ENCODE measurements around the gene ANGPTL2. TPM values are rescaled to one million over a fixed set of nuclear protein-coding genes. Genes with fewer than 3 reads are reported as not detected.
A peak's percentile ranks its signal among the peaks of the same experiment; 100 is the strongest.

ANGPTL2 gene
- total and polyA plus RNA-seq, 5 donors from 2014 or later, result not detected

- Mint-ChIP-seq H3K27ac (no peak overlapping the region), H3K36me3 (peaks cover 3% of the 10 kb centered on the region), H3K4me1 (peaks cover 6 to 16% (median 7%) of the 10 kb centered on the region in 4 donors), H3K4me3 (peak overlapping the region in 1 of 4 donors; percentile 2), H3K9me3 (no peaks in the 10 kb centered on the region), H3K27me3 (no peaks in the 10 kb centered on the region)
- Histone ChIP-seq H3K36me3 (ENCODE audit: control insufficient read depth, insufficient read depth, low read length) (peaks cover 2% of the 10 kb centered on the region), H3K27ac (ENCODE audit: insufficient read depth, low read length, poor library complexity, severe bottlenecking) (no peak overlapping the region), H3K27me3 (ENCODE audit: control insufficient read depth, insufficient read depth, low read length) (no peaks in the 10 kb centered on the region), H3K9me3 (ENCODE audit: control insufficient read depth in 2 of 2, low read length in 2 of 2) (no peaks in the 10 kb centered on the region), H3K4me1 (ENCODE audit: control insufficient read depth, insufficient read depth, low read length, poor library complexity, severe bottlenecking) (peaks cover 7% of the 10 kb centered on the region), H3K4me3 (ENCODE audit: low read depth, low read length) (peak overlapping the region; percentile 23)
- ATAC-seq (ENCODE audit: low read depth in 2 of 2) (peak; percentile 47 to 74), DNase-seq (peak in 2 of 3 donors; percentile 3 to 34)
These were observed 73.4 kb downstream of the ANGPTL2 start for GRCh38 chr9:127049044-127049443.

- Mint-ChIP-seq H3K36me3 (peaks cover 2% of the 10 kb centered on the region), H3K27me3 (no peaks in the 10 kb centered on the region), H3K4me3 (no peak overlapping the region), H3K9me3 (no peaks in the 10 kb centered on the region), H3K4me1 (peaks cover 6 to 16% (median 7%) of the 10 kb centered on the region in 4 donors), H3K27ac (no peak overlapping the region)
- no peak overlapping the region for H3K27ac ChIP-seq (ENCODE audit: insufficient read depth, low read length, poor library complexity, severe bottlenecking)
- no peak overlapping the region for H3K4me3 ChIP-seq (ENCODE audit: low read depth, low read length)
- DNase-seq (no peak), ATAC-seq (ENCODE audit: low read depth in 2 of 2) (no peak)
- no peaks in the 10 kb centered on the region for H3K9me3 ChIP-seq (ENCODE audit: control insufficient read depth in 2 of 2, low read length in 2 of 2)
- peaks cover 7% of the 10 kb centered on the region for H3K4me1 ChIP-seq (ENCODE audit: control insufficient read depth, insufficient read depth, low read length, poor library complexity, severe bottlenecking)
- no peaks in the 10 kb centered on the region for H3K27me3 ChIP-seq (ENCODE audit: control insufficient read depth, insufficient read depth, low read length)
- no peaks in the 10 kb centered on the region for H3K36me3 ChIP-seq (ENCODE audit: control insufficient read depth, insufficient read depth, low read length)
These were observed 74.5 kb downstream of the ANGPTL2 start for GRCh38 chr9:127047971-127048370.

GRCh38 chr9:127045148-127045547 is 77.3 kb downstream of the ANGPTL2 start:
- no peak overlapping the region for H3K4me3 Mint-ChIP-seq
- no peaks in the 10 kb centered on the region for H3K27me3 Mint-ChIP-seq
- no peaks in the 10 kb centered on the region for H3K36me3 ChIP-seq (ENCODE audit: control insufficient read depth, insufficient read depth, low read length)
- H3K9me3 Mint-ChIP-seq, result no peaks in the 10 kb centered on the region
- H3K4me1 ChIP-seq (ENCODE audit: control insufficient read depth, insufficient read depth, low read length, poor library complexity, severe bottlenecking), result peaks cover 7% of the 10 kb centered on the region
- no peak for DNase-seq
- H3K36me3 Mint-ChIP-seq, result peaks cover 3% of the 10 kb centered on the region
- no peak for ATAC-seq (ENCODE audit: low read depth in 2 of 2)
- no peak overlapping the region for H3K27ac ChIP-seq (ENCODE audit: insufficient read depth, low read length, poor library complexity, severe bottlenecking)
- H3K27me3 ChIP-seq (ENCODE audit: control insufficient read depth, insufficient read depth, low read length), result no peaks in the 10 kb centered on the region
- H3K9me3 ChIP-seq (ENCODE audit: control insufficient read depth in 2 of 2, low read length in 2 of 2), result no peaks in the 10 kb centered on the region
- H3K4me1 Mint-ChIP-seq, result peaks cover 7 to 16% (median 7%) of the 10 kb centered on the region in 4 donors
- no peak overlapping the region for H3K27ac Mint-ChIP-seq
- no peak overlapping the region for H3K4me3 ChIP-seq (ENCODE audit: low read depth, low read length)

GRCh38 chr9:127039492-127039891 is 82.9 kb downstream of the ANGPTL2 start:
- ATAC-seq (ENCODE audit: low read depth in 2 of 2), result no peak
- Mint-ChIP-seq H3K36me3 (peaks cover 8% of the 10 kb centered on the region), H3K9me3 (no peaks in the 10 kb centered on the region), H3K4me3 (no peak overlapping the region), H3K27ac (no peak overlapping the region), H3K27me3 (no peaks in the 10 kb centered on the region), H3K4me1 (peaks cover 0 to 2% (median 0%) of the 10 kb centered on the region in 4 donors)
- H3K4me3 ChIP-seq (ENCODE audit: low read depth, low read length), result no peak overlapping the region
- no peaks in the 10 kb centered on the region for H3K9me3 ChIP-seq (ENCODE audit: control insufficient read depth in 2 of 2, low read length in 2 of 2)
- no peak overlapping the region for H3K27ac ChIP-seq (ENCODE audit: insufficient read depth, low read length, poor library complexity, severe bottlenecking)
- H3K36me3 ChIP-seq (ENCODE audit: control insufficient read depth, insufficient read depth, low read length), result no peaks in the 10 kb centered on the region
- DNase-seq, result no peak
- no peaks in the 10 kb centered on the region for H3K4me1 ChIP-seq (ENCODE audit: control insufficient read depth, insufficient read depth, low read length, poor library complexity, severe bottlenecking)
- no peaks in the 10 kb centered on the region for H3K27me3 ChIP-seq (ENCODE audit: control insufficient read depth, insufficient read depth, low read length)

- no peak for DNase-seq
- no peak for ATAC-seq (ENCODE audit: low read depth in 2 of 2)
These were observed 83.9 kb downstream of the ANGPTL2 start for GRCh38 chr9:127038531-127038930.

More at GRCh38 chr9:127038531-127038930, 83.9 kb downstream of the ANGPTL2 start:
- Mint-ChIP-seq H3K27me3 (no peaks in the 10 kb centered on the region), H3K4me1 (peaks cover 0 to 2% (median 0%) of the 10 kb centered on the region in 4 donors), H3K4me3 (no peak overlapping the region), H3K27ac (no peak overlapping the region), H3K9me3 (no peaks in the 10 kb centered on the region), H3K36me3 (peaks cover 8% of the 10 kb centered on the region)
- Histone ChIP-seq H3K9me3 (ENCODE audit: control insufficient read depth in 2 of 2, low read length in 2 of 2) (no peaks in the 10 kb centered on the region), H3K27me3 (ENCODE audit: control insufficient read depth, insufficient read depth, low read length) (no peaks in the 10 kb centered on the region), H3K27ac (ENCODE audit: insufficient read depth, low read length, poor library complexity, severe bottlenecking) (no peak overlapping the region), H3K4me3 (ENCODE audit: low read depth, low read length) (no peak overlapping the region), H3K36me3 (ENCODE audit: control insufficient read depth, insufficient read depth, low read length) (no peaks in the 10 kb centered on the region), H3K4me1 (ENCODE audit: control insufficient read depth, insufficient read depth, low read length, poor library complexity, severe bottlenecking) (no peaks in the 10 kb centered on the region)

Other genes with a start within 250 kb of the ANGPTL2 start
- gene RALGPS1, start 207.9 kb downstream of the ANGPTL2 start, total RNA-seq, result 10.3 TPM
- gene RALGPS1, start 207.9 kb downstream of the ANGPTL2 start, polyA plus RNA-seq, result 1 to 10 TPM; 1.8 to 3.7 (median 2.7) TPM
- gene GARNL3, start 142.1 kb upstream of the ANGPTL2 start, total RNA-seq, result 4.3 TPM
- gene GARNL3, start 142.1 kb upstream of the ANGPTL2 start, polyA plus RNA-seq, result under 1 TPM in 2 of 4 donors, not detected in 2; 0.69 to 0.99 TPM